ENCODE results near the gene GRK5.

GRK5 gene

GRCh38 chr10:119418362-119418761 lies 211.0 kb downstream of the GRK5 start:
- Histone ChIP-seq H3K4me2 (ENCODE audit: low read length) (no peak overlapping the region), H3K4me1 (ENCODE audit: low read length) (no peaks in the 10 kb centered on the region), H3K79me2 (ENCODE audit: low read length) (no peaks in the 10 kb centered on the region), H3K9ac (ENCODE audit: low read length) (no peak overlapping the region), H2AFZ (ENCODE audit: low read depth, low read length) (no peak overlapping the region), H3K36me3 (replicated peaks; ENCODE audit: low read depth, low read length) (no peaks in the 10 kb centered on the region), H3K27me3 (ENCODE audit: low read depth, low read length) (no peaks in the 10 kb centered on the region), H3K9me3 (ENCODE audit: insufficient read depth, low read length) (no peaks in the 10 kb centered on the region), H3K27ac (ENCODE audit: low read length) (no peak overlapping the region), H4K20me1 (ENCODE audit: insufficient read depth, low read length) (no peaks in the 10 kb centered on the region), H3K4me3 (ENCODE audit: low read length) (no peak overlapping the region)
- TF ChIP-seq EZH2phosphoT487 (IDR thresholded peaks at IDR 0.05; ENCODE audit: low read depth) = no peak
- TF ChIP-seq, protein P1, sequence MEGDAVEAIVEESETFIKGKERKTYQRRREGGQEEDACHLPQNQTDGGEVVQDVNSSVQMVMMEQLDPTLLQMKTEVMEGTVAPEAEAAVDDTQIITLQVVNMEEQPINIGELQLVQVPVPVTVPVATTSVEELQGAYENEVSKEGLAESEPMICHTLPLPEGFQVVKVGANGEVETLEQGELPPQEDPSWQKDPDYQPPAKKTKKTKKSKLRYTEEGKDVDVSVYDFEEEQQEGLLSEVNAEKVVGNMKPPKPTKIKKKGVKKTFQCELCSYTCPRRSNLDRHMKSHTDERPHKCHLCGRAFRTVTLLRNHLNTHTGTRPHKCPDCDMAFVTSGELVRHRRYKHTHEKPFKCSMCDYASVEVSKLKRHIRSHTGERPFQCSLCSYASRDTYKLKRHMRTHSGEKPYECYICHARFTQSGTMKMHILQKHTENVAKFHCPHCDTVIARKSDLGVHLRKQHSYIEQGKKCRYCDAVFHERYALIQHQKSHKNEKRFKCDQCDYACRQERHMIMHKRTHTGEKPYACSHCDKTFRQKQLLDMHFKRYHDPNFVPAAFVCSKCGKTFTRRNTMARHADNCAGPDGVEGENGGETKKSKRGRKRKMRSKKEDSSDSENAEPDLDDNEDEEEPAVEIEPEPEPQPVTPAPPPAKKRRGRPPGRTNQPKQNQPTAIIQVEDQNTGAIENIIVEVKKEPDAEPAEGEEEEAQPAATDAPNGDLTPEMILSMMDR (IDR thresholded peaks at IDR 0.05; ENCODE audit: low read depth, low read length) = no peak

GRCh38 chr10:119419931-119420330 lies 212.6 kb downstream of the GRK5 start:
- Histone ChIP-seq H3K4me2 (ENCODE audit: low read length) (no peak overlapping the region), H3K27ac (ENCODE audit: low read length) (no peak overlapping the region), H2AFZ (ENCODE audit: low read depth, low read length) (no peak overlapping the region), H3K4me1 (ENCODE audit: low read length) (no peaks in the 10 kb centered on the region), H3K4me3 (ENCODE audit: low read length) (no peak overlapping the region), H3K9me3 (ENCODE audit: insufficient read depth, low read length) (no peaks in the 10 kb centered on the region), H3K9ac (ENCODE audit: low read length) (no peak overlapping the region), H3K79me2 (ENCODE audit: low read length) (no peaks in the 10 kb centered on the region), H3K36me3 (replicated peaks; ENCODE audit: low read depth, low read length) (no peaks in the 10 kb centered on the region), H4K20me1 (ENCODE audit: insufficient read depth, low read length) (no peaks in the 10 kb centered on the region), H3K27me3 (ENCODE audit: low read depth, low read length) (no peaks in the 10 kb centered on the region)
- TF ChIP-seq, protein P1 (IDR thresholded peaks at IDR 0.05; ENCODE audit: low read depth, low read length) = no peak
- no peak for TF ChIP-seq EZH2phosphoT487 (IDR thresholded peaks at IDR 0.05; ENCODE audit: low read depth)

GRCh38 chr10:119420950-119421875 lies 213.8 kb downstream of the GRK5 start:
- no peak overlapping the region for H3K9ac ChIP-seq (ENCODE audit: low read length)

More at GRCh38 chr10:119420950-119421875, 213.8 kb downstream of the GRK5 start:
- H3K4me2 ChIP-seq (ENCODE audit: low read length) = no peak overlapping the region
- no peak overlapping the region for H3K4me3 ChIP-seq (ENCODE audit: low read length)
- H3K79me2 ChIP-seq (ENCODE audit: low read length) = no peaks in the 10 kb centered on the region
- H3K9me3 ChIP-seq (ENCODE audit: insufficient read depth, low read length) = no peaks in the 10 kb centered on the region
- no peak for TF ChIP-seq EZH2phosphoT487 (IDR thresholded peaks at IDR 0.05; ENCODE audit: low read depth)
- TF ChIP-seq, protein P1 (IDR thresholded peaks at IDR 0.05; ENCODE audit: low read depth, low read length) = no peak
- no peak overlapping the region for H3K27ac ChIP-seq (ENCODE audit: low read length)
- no peaks in the 10 kb centered on the region for H4K20me1 ChIP-seq (ENCODE audit: insufficient read depth, low read length)
- H3K27me3 ChIP-seq (ENCODE audit: low read depth, low read length) = no peaks in the 10 kb centered on the region
- no peaks in the 10 kb centered on the region for H3K4me1 ChIP-seq (ENCODE audit: low read length)
- no peaks in the 10 kb centered on the region for H3K36me3 ChIP-seq (replicated peaks; ENCODE audit: low read depth, low read length)
- no peak overlapping the region for H2AFZ ChIP-seq (ENCODE audit: low read depth, low read length)

All from OCI-LY3 (cell line).